HEK293 (cell line): Measurements from ENCODE around the gene DDOST.

Experiments
- CTCF ChIA-PET: fragments of 350-600 bp; formaldehyde crosslinking; extraction: SDS; loops from one replicate; lab custom pipeline; 2021; ENCODE audit warnings: antibody characterized with exemption; lab: Yijun Ruan, JAX
- POLR2A ChIA-PET: fragments of 300-600 bp; formaldehyde crosslinking; extraction: SDS; loops from one replicate; lab custom pipeline; 2020; ENCODE audit warnings: antibody characterized with exemption, inconsistent platforms; lab: Yijun Ruan, JAX
- H3K27ac ChIP-seq: fragments of 200-500 bp; sonication (Bioruptor generic); 2 replicates; pipeline ENCODE4 v1.5.1; 2014; ENCODE audit warnings: low read depth, low read length, control low read depth, inconsistent platforms; ENCODE audit errors: extremely low read depth
- H3K36me3 ChIP-seq, 2 experiments: fragments of 200-500 bp in 1 of 2; sonication (Bioruptor generic) in 1 of 2; 1 replicate in 1 of 2; 2 replicates in 1 of 2; pipeline ENCODE4 v1.5.1; 2014 to 2017; ENCODE audit warnings: inconsistent platforms in 2 of 2, low read length in 2 of 2; ENCODE audit not compliant: control insufficient read depth in 2 of 2, insufficient read depth in 1 of 2
- H3K4me1 ChIP-seq: fragments of 200-500 bp; sonication (Bioruptor generic); 2 replicates; pipeline ENCODE4 v1.5.1; 2014; ENCODE audit warnings: mild to moderate bottlenecking, low read length, inconsistent platforms; ENCODE audit not compliant: control insufficient read depth, insufficient read depth
- H3K4me3 ChIP-seq: 2 replicates; pipeline ENCODE4 v1.5.1; 2011; ENCODE audit warnings: low read depth, mild to moderate bottlenecking, control low read depth, low read length, moderate library complexity
- H3K9me3 ChIP-seq: fragments of 200-500 bp; sonication (Bioruptor generic); 2 replicates; pipeline ENCODE4 v1.5.1; 2014; ENCODE audit warnings: low read depth, low read length, inconsistent platforms; ENCODE audit not compliant: control insufficient read depth, insufficient read depth
- GLI2 ChIP-seq: fragments of 450-650 bp; formaldehyde crosslinking; IDR thresholded peaks from 2 replicates; pipeline ENCODE4; 2017; ENCODE audit warnings: missing biosample characterization, missing genetic modification characterization, low read depth, borderline replicate concordance
- GLI4 ChIP-seq: fragments of 450-650 bp; formaldehyde crosslinking; IDR thresholded peaks from 2 replicates; pipeline ENCODE4 v1.5.1; 2016; ENCODE audit warnings: missing biosample characterization, missing genetic modification characterization
- HOXD13 ChIP-seq: sonication (generic); formaldehyde crosslinking; IDR thresholded peaks from 2 replicates; pipeline ENCODE4 v1.8.0; 2022; ENCODE audit warnings: missing genetic modification reagents, borderline replicate concordance
- KLF9 ChIP-seq: fragments of 450-650 bp; formaldehyde crosslinking; IDR thresholded peaks from 2 replicates; pipeline ENCODE4 v1.5.1; 2016; ENCODE audit warnings: missing biosample characterization, missing genetic modification characterization, low read depth
- OVOL3 ChIP-seq: fragments of 450-650 bp; formaldehyde crosslinking; IDR thresholded peaks from 2 replicates; pipeline ENCODE4 v1.5.1; 2016; ENCODE audit warnings: missing biosample characterization, missing genetic modification characterization
- SP2 ChIP-seq: fragments of 450-650 bp; formaldehyde crosslinking; IDR thresholded peaks from 2 replicates; pipeline ENCODE4 v1.5.1; 2016; ENCODE audit warnings: missing biosample characterization, missing genetic modification characterization
- ZBTB1 ChIP-seq: fragments of 450-650 bp; formaldehyde crosslinking; IDR thresholded peaks from 2 replicates; pipeline ENCODE4 v1.5.1; 2016; ENCODE audit warnings: missing biosample characterization, missing genetic modification characterization
- ZFP41 ChIP-seq: fragments of 450-650 bp; formaldehyde crosslinking; IDR thresholded peaks from 2 replicates; pipeline ENCODE4 v1.5.1; 2016; ENCODE audit warnings: missing biosample characterization, missing genetic modification characterization, borderline replicate concordance
- ZIC2 ChIP-seq: fragments of 450-650 bp; formaldehyde crosslinking; IDR thresholded peaks from 2 replicates; pipeline ENCODE4 v1.5.1; 2016; ENCODE audit warnings: missing biosample characterization, missing genetic modification characterization
- ZNF140 ChIP-seq: fragments of 450-650 bp; formaldehyde crosslinking; IDR thresholded peaks from 2 replicates; pipeline ENCODE4 v1.5.1; 2016; ENCODE audit warnings: missing biosample characterization, missing genetic modification characterization
- ZNF146 ChIP-seq: fragments of 450-650 bp; formaldehyde crosslinking; IDR thresholded peaks from 2 replicates; pipeline ENCODE4 v1.5.1; 2016; ENCODE audit warnings: missing biosample characterization, missing genetic modification characterization
- ZNF155 ChIP-seq: fragments of 450-650 bp; formaldehyde crosslinking; IDR thresholded peaks from 2 replicates; pipeline ENCODE4 v1.5.1; 2016; ENCODE audit warnings: missing biosample characterization, missing genetic modification characterization
- ZNF169 ChIP-seq: fragments of 450-650 bp; formaldehyde crosslinking; IDR thresholded peaks from 2 replicates; pipeline ENCODE4 v1.5.1; 2016; ENCODE audit warnings: missing biosample characterization, missing genetic modification characterization
- ZNF175 ChIP-seq: fragments of 450-650 bp; formaldehyde crosslinking; IDR thresholded peaks from 2 replicates; pipeline ENCODE4 v1.5.1; 2016; ENCODE audit warnings: missing biosample characterization, missing genetic modification characterization
- ZNF2 ChIP-seq: fragments of 450-650 bp; formaldehyde crosslinking; IDR thresholded peaks from 2 replicates; pipeline ENCODE4 v1.5.1; 2016; ENCODE audit warnings: missing biosample characterization, missing genetic modification characterization
- ZNF560 ChIP-seq: fragments of 450-650 bp; formaldehyde crosslinking; IDR thresholded peaks from 2 replicates; pipeline ENCODE4 v1.5.1; 2017; ENCODE audit warnings: missing biosample characterization, missing genetic modification characterization, borderline replicate concordance
- ZNF624 ChIP-seq: fragments of 450-650 bp; formaldehyde crosslinking; IDR thresholded peaks from 2 replicates; pipeline ENCODE4 v1.5.1; 2017; ENCODE audit warnings: missing biosample characterization, missing genetic modification characterization
- ZNF843 ChIP-seq: fragments of 450-650 bp; formaldehyde crosslinking; IDR thresholded peaks from 2 replicates; pipeline ENCODE4 v1.5.1; 2016; ENCODE audit warnings: missing biosample characterization, missing genetic modification characterization
- TF ChIP-seq, protein P1 (sequence below): fragments of 450-650 bp; formaldehyde crosslinking; IDR thresholded peaks from 2 replicates; pipeline ENCODE4 v1.5.1; 2016; ENCODE audit warnings: missing biosample characterization, missing genetic modification characterization
- TF ChIP-seq, protein P2 (sequence below): fragments of 450-650 bp; formaldehyde crosslinking; IDR thresholded peaks from 2 replicates; pipeline ENCODE4 v1.5.1; 2016; ENCODE audit warnings: missing biosample characterization, missing genetic modification characterization
- TF ChIP-seq, protein P3 (sequence below): fragments of 450-650 bp; formaldehyde crosslinking; optimal IDR thresholded peaks from 2 replicates; pipeline ENCODE3; 2016; ENCODE audit warnings: missing biosample characterization, mild to moderate bottlenecking, missing genetic modification characterization

Gene DDOST

GRCh38 chr1:20645414-20645813, 15.8 kb downstream of the DDOST start (continued):
- TF ChIP-seq, protein P1, sequence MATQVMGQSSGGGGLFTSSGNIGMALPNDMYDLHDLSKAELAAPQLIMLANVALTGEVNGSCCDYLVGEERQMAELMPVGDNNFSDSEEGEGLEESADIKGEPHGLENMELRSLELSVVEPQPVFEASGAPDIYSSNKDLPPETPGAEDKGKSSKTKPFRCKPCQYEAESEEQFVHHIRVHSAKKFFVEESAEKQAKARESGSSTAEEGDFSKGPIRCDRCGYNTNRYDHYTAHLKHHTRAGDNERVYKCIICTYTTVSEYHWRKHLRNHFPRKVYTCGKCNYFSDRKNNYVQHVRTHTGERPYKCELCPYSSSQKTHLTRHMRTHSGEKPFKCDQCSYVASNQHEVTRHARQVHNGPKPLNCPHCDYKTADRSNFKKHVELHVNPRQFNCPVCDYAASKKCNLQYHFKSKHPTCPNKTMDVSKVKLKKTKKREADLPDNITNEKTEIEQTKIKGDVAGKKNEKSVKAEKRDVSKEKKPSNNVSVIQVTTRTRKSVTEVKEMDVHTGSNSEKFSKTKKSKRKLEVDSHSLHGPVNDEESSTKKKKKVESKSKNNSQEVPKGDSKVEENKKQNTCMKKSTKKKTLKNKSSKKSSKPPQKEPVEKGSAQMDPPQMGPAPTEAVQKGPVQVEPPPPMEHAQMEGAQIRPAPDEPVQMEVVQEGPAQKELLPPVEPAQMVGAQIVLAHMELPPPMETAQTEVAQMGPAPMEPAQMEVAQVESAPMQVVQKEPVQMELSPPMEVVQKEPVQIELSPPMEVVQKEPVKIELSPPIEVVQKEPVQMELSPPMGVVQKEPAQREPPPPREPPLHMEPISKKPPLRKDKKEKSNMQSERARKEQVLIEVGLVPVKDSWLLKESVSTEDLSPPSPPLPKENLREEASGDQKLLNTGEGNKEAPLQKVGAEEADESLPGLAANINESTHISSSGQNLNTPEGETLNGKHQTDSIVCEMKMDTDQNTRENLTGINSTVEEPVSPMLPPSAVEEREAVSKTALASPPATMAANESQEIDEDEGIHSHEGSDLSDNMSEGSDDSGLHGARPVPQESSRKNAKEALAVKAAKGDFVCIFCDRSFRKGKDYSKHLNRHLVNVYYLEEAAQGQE (tag by site-specific recombination), result no peak
- TF ChIP-seq ZNF624 (tag by site-specific recombination) (no peak), ZNF140 (tag by site-specific recombination) (no peak), ZNF155 (tag by site-specific recombination) (no peak), ZFP41 (tag by site-specific recombination) (no peak), ZNF169 (tag by site-specific recombination) (no peak), SP2 (tag by site-specific recombination) (no peak), ZNF843 (tag by site-specific recombination) (no peak), ZNF560 (tag by site-specific recombination) (no peak), ZNF175 (tag by site-specific recombination) (no peak)

- ChIA-PET POLR2A (no interaction called here), CTCF (no interaction called here)
- Histone ChIP-seq H3K9me3 (no peaks in the 10 kb centered on the region), H3K4me3 (no peak overlapping the region), H3K36me3 (peaks cover 4 to 87% of the 10 kb centered on the region in 2 experiments), H3K4me1 (no peaks in the 10 kb centered on the region), H3K27ac (no peak overlapping the region)
- no peak for TF ChIP-seq ZNF146
- no peak for TF ChIP-seq KLF9 (tag by site-specific recombination)
- TF ChIP-seq GLI4, result no peak
- no peak for TF ChIP-seq HOXD13 (CRISPR knock-in tag)
- TF ChIP-seq ZBTB1, result no peak
- no peak for TF ChIP-seq GLI2 (tag by site-specific recombination)
- TF ChIP-seq ZNF2 (tag by site-specific recombination), result no peak
- no peak for TF ChIP-seq ZIC2 (tag by site-specific recombination)
- TF ChIP-seq OVOL3, result no peak
- TF ChIP-seq, protein P2, sequence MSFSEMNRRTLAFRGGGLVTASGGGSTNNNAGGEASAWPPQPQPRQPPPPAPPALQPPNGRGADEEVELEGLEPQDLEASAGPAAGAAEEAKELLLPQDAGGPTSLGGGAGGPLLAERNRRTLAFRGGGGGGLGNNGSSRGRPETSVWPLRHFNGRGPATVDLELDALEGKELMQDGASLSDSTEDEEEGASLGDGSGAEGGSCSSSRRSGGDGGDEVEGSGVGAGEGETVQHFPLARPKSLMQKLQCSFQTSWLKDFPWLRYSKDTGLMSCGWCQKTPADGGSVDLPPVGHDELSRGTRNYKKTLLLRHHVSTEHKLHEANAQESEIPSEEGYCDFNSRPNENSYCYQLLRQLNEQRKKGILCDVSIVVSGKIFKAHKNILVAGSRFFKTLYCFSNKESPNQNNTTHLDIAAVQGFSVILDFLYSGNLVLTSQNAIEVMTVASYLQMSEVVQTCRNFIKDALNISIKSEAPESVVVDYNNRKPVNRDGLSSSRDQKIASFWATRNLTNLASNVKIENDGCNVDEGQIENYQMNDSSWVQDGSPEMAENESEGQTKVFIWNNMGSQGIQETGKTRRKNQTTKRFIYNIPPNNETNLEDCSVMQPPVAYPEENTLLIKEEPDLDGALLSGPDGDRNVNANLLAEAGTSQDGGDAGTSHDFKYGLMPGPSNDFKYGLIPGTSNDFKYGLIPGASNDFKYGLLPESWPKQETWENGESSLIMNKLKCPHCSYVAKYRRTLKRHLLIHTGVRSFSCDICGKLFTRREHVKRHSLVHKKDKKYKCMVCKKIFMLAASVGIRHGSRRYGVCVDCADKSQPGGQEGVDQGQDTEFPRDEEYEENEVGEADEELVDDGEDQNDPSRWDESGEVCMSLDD (tag by site-specific recombination), result no peak
- TF ChIP-seq, protein P3, sequence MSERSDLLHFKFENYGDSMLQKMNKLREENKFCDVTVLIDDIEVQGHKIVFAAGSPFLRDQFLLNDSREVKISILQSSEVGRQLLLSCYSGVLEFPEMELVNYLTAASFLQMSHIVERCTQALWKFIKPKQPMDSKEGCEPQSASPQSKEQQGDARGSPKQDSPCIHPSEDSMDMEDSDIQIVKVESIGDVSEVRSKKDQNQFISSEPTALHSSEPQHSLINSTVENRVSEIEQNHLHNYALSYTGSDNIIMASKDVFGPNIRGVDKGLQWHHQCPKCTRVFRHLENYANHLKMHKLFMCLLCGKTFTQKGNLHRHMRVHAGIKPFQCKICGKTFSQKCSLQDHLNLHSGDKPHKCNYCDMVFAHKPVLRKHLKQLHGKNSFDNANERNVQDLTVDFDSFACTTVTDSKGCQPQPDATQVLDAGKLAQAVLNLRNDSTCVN (tag by site-specific recombination), result no peak
- TF ChIP-seq SP2 (tag by site-specific recombination), result no peak
Observed at GRCh38 chr1:20644416-20644815, 16.8 kb downstream of the DDOST start.
